ENCODE data around the gene RIMBP2.

RIMBP2 gene

GRCh38 chr12:130645751-130646150 is 70.3 kb downstream of the RIMBP2 start:
- H3K9ac ChIP-seq (ENCODE audit: low read depth, low read length), result no peak overlapping the region
- no peaks in the 10 kb centered on the region for H3K9me3 ChIP-seq (ENCODE audit: control insufficient read depth, insufficient read depth, low read length)
- H3K27me3 ChIP-seq (ENCODE audit: control insufficient read depth, insufficient read depth, low read length), result no peaks in the 10 kb centered on the region
- H3K4me1 ChIP-seq (ENCODE audit: control insufficient read depth, insufficient read depth, low read length), result no peaks in the 10 kb centered on the region
- H3K4me3 ChIP-seq (ENCODE audit: low read depth, low read length), result no peak overlapping the region
- H3K36me3 ChIP-seq (ENCODE audit: control insufficient read depth, insufficient read depth, low read length), result no peaks in the 10 kb centered on the region

- Histone ChIP-seq H3K9ac (ENCODE audit: low read depth, low read length) (no peak overlapping the region), H3K27me3 (ENCODE audit: control insufficient read depth, insufficient read depth, low read length) (no peaks in the 10 kb centered on the region), H3K4me3 (ENCODE audit: low read depth, low read length) (no peak overlapping the region), H3K36me3 (ENCODE audit: control insufficient read depth, insufficient read depth, low read length) (no peaks in the 10 kb centered on the region), H3K4me1 (ENCODE audit: control insufficient read depth, insufficient read depth, low read length) (no peaks in the 10 kb centered on the region), H3K9me3 (ENCODE audit: control insufficient read depth, insufficient read depth, low read length) (no peaks in the 10 kb centered on the region)
Observed at GRCh38 chr12:130644566-130644965, 71.5 kb downstream of the RIMBP2 start.

DNA sequence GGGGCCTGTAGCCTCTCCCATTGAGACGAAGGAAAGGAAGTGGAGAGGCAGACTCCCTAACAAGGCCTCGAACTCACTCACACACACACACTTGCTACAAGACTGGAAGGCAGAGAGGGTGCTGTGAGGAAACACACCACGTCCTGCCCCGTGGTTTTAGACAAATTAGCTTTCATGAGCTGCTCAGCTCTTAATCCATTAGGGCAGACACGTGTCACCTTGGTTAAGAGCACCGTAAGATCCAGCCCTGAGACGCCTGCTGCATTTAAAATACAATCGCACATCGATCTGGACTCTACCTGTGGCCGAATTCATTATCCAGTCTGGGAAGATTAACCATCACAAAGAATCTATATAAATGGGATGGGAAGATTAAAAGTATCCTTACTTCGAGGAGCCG is 72.0 kb downstream of the RIMBP2 start:
- H3K27me3 ChIP-seq (ENCODE audit: control insufficient read depth, insufficient read depth, low read length), result no peaks in the 10 kb centered on the region
- no peaks in the 10 kb centered on the region for H3K9me3 ChIP-seq (ENCODE audit: control insufficient read depth, insufficient read depth, low read length)
- no peak overlapping the region for H3K9ac ChIP-seq (ENCODE audit: low read depth, low read length)
- H3K36me3 ChIP-seq (ENCODE audit: control insufficient read depth, insufficient read depth, low read length), result no peaks in the 10 kb centered on the region
- H3K4me1 ChIP-seq (ENCODE audit: control insufficient read depth, insufficient read depth, low read length), result no peaks in the 10 kb centered on the region
- no peak overlapping the region for H3K4me3 ChIP-seq (ENCODE audit: low read depth, low read length)

DNA sequence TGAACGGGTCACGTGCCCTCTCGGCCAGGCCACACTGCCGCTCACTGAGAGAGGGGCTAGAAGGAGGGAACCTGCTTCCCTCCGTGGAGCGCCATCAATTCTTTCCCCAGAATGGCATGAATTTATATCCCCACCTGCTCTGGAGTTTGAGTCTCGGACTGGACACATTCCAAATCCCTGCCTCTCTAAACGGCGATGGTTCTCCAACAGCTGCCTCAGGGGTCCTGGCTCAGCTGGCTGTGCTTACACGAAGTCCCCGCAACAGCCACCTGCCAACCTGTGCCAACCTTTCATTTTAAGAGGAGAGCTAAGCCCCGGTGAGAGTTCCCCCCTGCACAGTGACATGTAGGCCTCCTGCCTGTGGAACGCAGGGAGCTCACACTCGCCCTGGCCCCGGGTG is 73.2 kb downstream of the RIMBP2 start:
- H3K9ac ChIP-seq (ENCODE audit: low read depth, low read length), result no peak overlapping the region
- H3K4me3 ChIP-seq (ENCODE audit: low read depth, low read length), result no peak overlapping the region
- H3K4me1 ChIP-seq (ENCODE audit: control insufficient read depth, insufficient read depth, low read length), result no peaks in the 10 kb centered on the region
- no peaks in the 10 kb centered on the region for H3K36me3 ChIP-seq (ENCODE audit: control insufficient read depth, insufficient read depth, low read length)
- H3K27me3 ChIP-seq (ENCODE audit: control insufficient read depth, insufficient read depth, low read length), result no peaks in the 10 kb centered on the region
- H3K9me3 ChIP-seq (ENCODE audit: control insufficient read depth, insufficient read depth, low read length), result no peaks in the 10 kb centered on the region

- Histone ChIP-seq H3K4me3 (ENCODE audit: low read depth, low read length) (no peak overlapping the region), H3K27me3 (ENCODE audit: control insufficient read depth, insufficient read depth, low read length) (no peaks in the 10 kb centered on the region), H3K4me1 (ENCODE audit: control insufficient read depth, insufficient read depth, low read length) (no peaks in the 10 kb centered on the region), H3K36me3 (ENCODE audit: control insufficient read depth, insufficient read depth, low read length) (no peaks in the 10 kb centered on the region), H3K9ac (ENCODE audit: low read depth, low read length) (no peak overlapping the region), H3K9me3 (ENCODE audit: control insufficient read depth, insufficient read depth, low read length) (no peaks in the 10 kb centered on the region)
Observed at GRCh38 chr12:130641533-130642184, 74.4 kb downstream of the RIMBP2 start.

- Histone ChIP-seq H3K9me3 (ENCODE audit: control insufficient read depth, insufficient read depth, low read length) (no peaks in the 10 kb centered on the region), H3K27me3 (ENCODE audit: control insufficient read depth, insufficient read depth, low read length) (no peaks in the 10 kb centered on the region), H3K4me3 (ENCODE audit: low read depth, low read length) (no peak overlapping the region)
Observed at GRCh38 chr12:130640901-130641300, 75.2 kb downstream of the RIMBP2 start.

GRCh38 chr12:130640496-130640895 is 75.6 kb downstream of the RIMBP2 start:
- no peaks in the 10 kb centered on the region for H3K4me1 ChIP-seq (ENCODE audit: control insufficient read depth, insufficient read depth, low read length)
- H3K9ac ChIP-seq (ENCODE audit: low read depth, low read length), result no peak overlapping the region
- no peaks in the 10 kb centered on the region for H3K27me3 ChIP-seq (ENCODE audit: control insufficient read depth, insufficient read depth, low read length)
- no peaks in the 10 kb centered on the region for H3K36me3 ChIP-seq (ENCODE audit: control insufficient read depth, insufficient read depth, low read length)
- H3K9me3 ChIP-seq (ENCODE audit: control insufficient read depth, insufficient read depth, low read length), result no peaks in the 10 kb centered on the region
- H3K4me3 ChIP-seq (ENCODE audit: low read depth, low read length), result no peak overlapping the region

More at GRCh38 chr12:130640901-130641300, 75.2 kb downstream of the RIMBP2 start:
- Histone ChIP-seq H3K9ac (ENCODE audit: low read depth, low read length) (no peak overlapping the region), H3K36me3 (ENCODE audit: control insufficient read depth, insufficient read depth, low read length) (no peaks in the 10 kb centered on the region), H3K4me1 (ENCODE audit: control insufficient read depth, insufficient read depth, low read length) (no peaks in the 10 kb centered on the region)

DNA sequence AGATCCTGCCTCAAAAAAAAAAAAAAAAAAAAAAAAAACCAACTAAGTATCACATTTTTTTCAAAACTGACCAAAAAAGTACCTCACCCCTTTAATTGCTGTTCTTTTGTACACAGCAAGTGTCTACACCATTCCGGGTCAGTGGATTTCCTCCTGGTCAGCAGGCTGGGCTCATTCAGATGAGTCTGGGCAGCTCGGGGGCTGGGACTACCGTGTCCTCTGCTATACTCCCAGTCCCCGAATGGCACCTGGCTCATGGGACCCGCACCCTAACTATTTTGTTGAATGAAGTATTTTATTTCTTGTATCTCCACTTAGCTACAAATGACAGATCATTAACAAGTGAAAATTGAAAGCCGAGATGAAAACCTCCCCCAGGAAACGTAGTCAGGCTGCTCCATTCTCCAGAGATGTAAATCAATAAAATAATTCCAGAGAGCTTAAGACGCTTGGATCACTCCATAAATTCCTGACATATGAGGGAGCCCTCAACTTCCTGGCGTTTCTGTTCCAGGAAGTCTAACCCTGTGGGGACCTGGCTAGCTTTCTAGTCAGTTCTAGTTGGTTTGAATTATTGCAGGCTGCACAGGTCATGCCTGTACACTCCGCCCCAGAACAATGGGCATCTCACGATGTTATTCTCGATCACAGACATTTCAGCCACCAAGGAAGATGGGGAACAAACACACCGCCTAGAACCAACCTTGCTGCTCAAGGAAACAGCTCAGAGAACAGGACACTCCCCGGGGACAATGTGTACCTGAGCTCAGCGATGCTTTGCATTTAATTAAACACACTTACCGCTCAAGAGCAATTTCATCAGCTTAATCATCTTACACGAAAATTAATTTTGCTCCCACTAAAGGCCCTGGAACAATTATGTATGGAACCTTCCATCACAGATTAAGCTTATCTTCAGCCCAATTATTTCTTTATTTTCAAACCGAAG is 76.3 kb downstream of the RIMBP2 start:
- Histone ChIP-seq H3K4me1 (ENCODE audit: control insufficient read depth, insufficient read depth, low read length) (no peaks in the 10 kb centered on the region), H3K4me3 (ENCODE audit: low read depth, low read length) (no peak overlapping the region), H3K27me3 (ENCODE audit: control insufficient read depth, insufficient read depth, low read length) (no peaks in the 10 kb centered on the region), H3K9ac (ENCODE audit: low read depth, low read length) (no peak overlapping the region), H3K9me3 (ENCODE audit: control insufficient read depth, insufficient read depth, low read length) (no peaks in the 10 kb centered on the region), H3K36me3 (ENCODE audit: control insufficient read depth, insufficient read depth, low read length) (no peaks in the 10 kb centered on the region)

DNA sequence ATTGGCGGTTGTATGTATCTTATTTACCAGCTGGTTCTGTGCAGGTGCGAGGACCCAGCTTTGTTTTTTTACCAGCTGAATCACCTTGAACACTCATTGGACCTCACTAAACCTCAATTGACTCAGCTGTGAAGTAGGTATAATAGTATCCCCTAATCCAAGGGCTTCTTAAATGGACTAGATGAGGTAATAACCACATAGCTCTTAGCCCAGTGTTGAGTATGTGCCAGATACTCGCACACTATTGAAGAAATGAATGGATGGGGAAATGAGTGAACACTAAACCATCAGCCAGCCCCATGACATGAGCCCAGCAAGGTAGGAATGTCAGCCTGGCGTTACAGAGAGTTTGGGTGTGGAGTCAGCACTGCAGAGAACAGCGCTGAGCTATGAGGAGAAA is 79.7 kb downstream of the RIMBP2 start:
- H3K4me3 ChIP-seq (ENCODE audit: low read depth, low read length), result no peak overlapping the region
- H3K4me1 ChIP-seq (ENCODE audit: control insufficient read depth, insufficient read depth, low read length), result peaks cover 7% of the 10 kb centered on the region
- H3K9ac ChIP-seq (ENCODE audit: low read depth, low read length), result no peak overlapping the region
- H3K36me3 ChIP-seq (ENCODE audit: control insufficient read depth, insufficient read depth, low read length), result no peaks in the 10 kb centered on the region
- H3K9me3 ChIP-seq (ENCODE audit: control insufficient read depth, insufficient read depth, low read length), result no peaks in the 10 kb centered on the region
- H3K27me3 ChIP-seq (ENCODE audit: control insufficient read depth, insufficient read depth, low read length), result no peaks in the 10 kb centered on the region

- no peaks in the 10 kb centered on the region for H3K36me3 ChIP-seq (ENCODE audit: control insufficient read depth, insufficient read depth, low read length)
- no peaks in the 10 kb centered on the region for H3K9me3 ChIP-seq (ENCODE audit: control insufficient read depth, insufficient read depth, low read length)
- no peak overlapping the region for H3K4me3 ChIP-seq (ENCODE audit: low read depth, low read length)
- H3K27me3 ChIP-seq (ENCODE audit: control insufficient read depth, insufficient read depth, low read length), result no peaks in the 10 kb centered on the region
- peaks cover 7% of the 10 kb centered on the region for H3K4me1 ChIP-seq (ENCODE audit: control insufficient read depth, insufficient read depth, low read length)
- H3K9ac ChIP-seq (ENCODE audit: low read depth, low read length), result no peak overlapping the region
Observed at GRCh38 chr12:130634866-130635265, 81.2 kb downstream of the RIMBP2 start.

DNA sequence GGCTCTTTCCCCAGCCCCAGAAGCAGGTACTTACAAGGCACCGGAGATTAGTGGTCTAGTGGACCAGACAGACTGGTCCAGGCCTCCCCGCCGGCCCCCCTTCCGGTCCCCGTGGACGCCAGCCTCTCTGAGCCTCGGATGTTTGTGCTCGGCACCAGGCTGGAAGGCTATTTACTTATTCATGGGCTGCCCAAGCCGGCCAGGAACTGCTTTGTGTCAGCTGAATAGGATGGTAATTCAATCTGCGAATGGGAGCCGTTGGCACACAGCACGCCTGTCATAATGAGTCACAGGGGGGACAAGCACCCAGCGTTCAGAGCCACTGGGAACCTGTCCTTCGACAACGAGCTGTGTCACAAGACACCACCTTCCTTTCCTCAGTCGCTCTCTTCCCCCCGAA is 82.3 kb downstream of the RIMBP2 start:
- H3K27me3 ChIP-seq (ENCODE audit: control insufficient read depth, insufficient read depth, low read length), result no peaks in the 10 kb centered on the region
- no peaks in the 10 kb centered on the region for H3K9me3 ChIP-seq (ENCODE audit: control insufficient read depth, insufficient read depth, low read length)
- H3K4me1 ChIP-seq (ENCODE audit: control insufficient read depth, insufficient read depth, low read length), result peaks cover 7% of the 10 kb centered on the region
- no peak overlapping the region for H3K9ac ChIP-seq (ENCODE audit: low read depth, low read length)
- no peak overlapping the region for H3K4me3 ChIP-seq (ENCODE audit: low read depth, low read length)
- no peaks in the 10 kb centered on the region for H3K36me3 ChIP-seq (ENCODE audit: control insufficient read depth, insufficient read depth, low read length)

DNA sequence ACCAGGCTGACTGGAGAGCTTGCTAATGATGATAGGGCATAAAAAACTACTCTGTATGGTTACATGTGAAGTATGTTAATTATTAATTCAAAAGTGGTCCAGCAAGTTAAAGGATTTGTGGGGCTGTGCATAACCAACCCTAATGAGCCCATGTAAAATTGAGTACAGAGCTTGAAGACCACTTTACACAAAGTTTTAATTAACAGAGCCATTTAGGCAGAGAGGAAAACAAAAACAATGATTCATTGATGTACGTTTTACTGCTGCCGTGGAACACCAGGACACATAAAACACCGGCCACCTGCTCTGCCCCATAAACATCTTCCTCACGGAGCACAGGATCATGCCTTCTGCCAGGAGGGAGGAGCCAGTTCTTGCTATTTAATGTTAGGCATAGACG is 83.5 kb downstream of the RIMBP2 start:
- Histone ChIP-seq H3K36me3 (ENCODE audit: control insufficient read depth, insufficient read depth, low read length) (no peaks in the 10 kb centered on the region), H3K27me3 (ENCODE audit: control insufficient read depth, insufficient read depth, low read length) (no peaks in the 10 kb centered on the region)

More for the DNA sequence above, 83.5 kb downstream of the RIMBP2 start:
- peaks cover 7% of the 10 kb centered on the region for H3K4me1 ChIP-seq (ENCODE audit: control insufficient read depth, insufficient read depth, low read length)
- no peaks in the 10 kb centered on the region for H3K9me3 ChIP-seq (ENCODE audit: control insufficient read depth, insufficient read depth, low read length)
- H3K4me3 ChIP-seq (ENCODE audit: low read depth, low read length), result no peak overlapping the region
- no peak overlapping the region for H3K9ac ChIP-seq (ENCODE audit: low read depth, low read length)
